HG02885 (cell line): ENCODE data around the gene CGNL1.
A peak's percentile ranks its signal among the peaks of the same experiment; 100 is the strongest.

Experiments used
- ATAC-seq: cut with Tn5 transposase; IDR thresholded peaks from one replicate; pipeline ENCODE4 v1.9.1; 2021; ENCODE audit warnings: mild to moderate bottlenecking; ENCODE audit not compliant: unreplicated experiment, poor library complexity

Gene CGNL1

DNA sequence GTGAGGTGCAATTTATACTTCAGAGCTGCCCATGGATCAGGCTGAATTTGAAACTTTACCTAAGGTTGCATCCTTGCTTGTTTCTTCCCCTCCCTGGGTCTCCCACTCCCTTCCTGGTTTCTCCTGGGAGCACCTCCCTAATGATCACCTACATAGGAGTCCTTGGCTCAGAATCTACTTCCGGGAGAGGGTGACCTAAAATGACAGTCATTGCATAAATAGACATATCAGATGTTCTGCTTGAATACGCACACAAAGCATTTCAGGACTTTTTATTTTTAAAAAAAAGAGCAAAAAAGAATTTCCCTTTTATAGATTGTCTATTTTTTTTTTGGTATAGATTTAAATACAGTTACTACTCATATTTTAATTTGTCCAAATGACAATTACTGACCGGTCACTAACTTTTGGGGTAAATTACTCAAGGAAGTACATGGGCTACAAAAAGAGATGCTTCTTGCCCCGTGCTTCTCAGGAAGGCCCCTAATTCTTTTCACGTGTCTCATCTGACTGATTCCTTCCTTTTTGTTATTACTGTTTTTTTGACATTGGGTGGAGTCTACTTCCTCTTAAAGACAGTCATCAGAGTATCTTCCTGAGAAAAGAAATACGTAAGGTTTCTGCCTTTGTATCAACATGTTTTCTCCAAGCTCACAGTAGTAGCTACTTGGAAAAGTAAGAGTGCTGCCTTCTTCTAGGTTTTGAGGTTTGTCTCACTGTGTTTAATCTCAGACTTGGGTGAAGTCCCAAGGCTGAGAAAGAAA lies 210.5 kb downstream of the CGNL1 start:
- peak; percentile 39 for ATAC-seq

DNA sequence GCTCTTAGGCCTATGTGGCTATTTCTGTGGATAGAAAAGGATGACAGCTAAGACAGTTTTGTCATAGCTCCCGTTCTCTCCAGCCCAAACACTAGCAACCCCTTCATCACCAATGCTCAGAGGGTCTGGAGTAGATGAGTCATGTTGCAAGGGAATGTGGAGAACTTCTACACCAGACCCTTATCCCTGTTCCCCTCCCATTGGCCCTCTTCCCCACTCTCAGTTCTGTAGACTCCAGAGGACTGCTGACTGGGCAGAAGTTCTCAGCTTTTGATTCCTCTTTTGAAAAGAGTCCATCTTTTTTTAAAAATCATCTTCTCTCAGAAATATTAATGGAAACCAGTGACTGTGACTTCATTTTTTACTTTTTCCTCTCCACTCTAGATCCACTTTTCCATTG lies 213.0 kb downstream of the CGNL1 start:
- no peak for ATAC-seq

GRCh38 chr15:57589754-57590153 lies 213.4 kb downstream of the CGNL1 start:
- ATAC-seq = no peak

GRCh38 chr15:57591237-57591821 lies 215.0 kb downstream of the CGNL1 start:
- ATAC-seq = no peak

DNA sequence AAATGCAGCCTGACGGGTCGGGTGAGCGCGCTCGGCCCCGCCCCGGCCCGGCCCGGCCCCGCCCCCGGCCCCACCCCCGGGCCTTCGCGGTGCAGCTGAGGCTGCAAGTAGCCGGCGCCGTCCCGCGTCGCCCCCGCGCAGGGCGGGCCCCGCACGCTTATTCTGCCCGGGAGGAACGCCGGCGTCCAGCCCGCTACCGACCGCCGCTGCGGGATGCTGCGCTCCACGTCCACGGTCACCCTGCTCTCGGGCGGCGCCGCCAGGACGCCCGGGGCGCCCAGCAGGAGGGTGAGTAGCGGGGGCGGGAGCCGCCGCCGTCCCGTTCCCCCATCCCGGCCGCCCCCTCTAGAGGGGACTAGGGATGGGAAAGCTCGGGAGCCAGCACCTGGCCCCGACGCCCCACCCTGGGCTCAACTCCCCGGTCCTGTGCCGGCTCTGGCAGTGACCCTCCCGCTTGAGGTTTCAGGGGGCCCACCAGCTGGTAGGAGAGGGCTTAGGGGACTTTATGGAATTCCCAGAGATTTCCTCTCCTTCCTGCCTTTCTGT lies 215.6 kb downstream of the CGNL1 start, which contains the start of gene MYZAP:
Gene MYZAP, plus strand, starts transcription at position 83 of the 546 bp plus-strand sequence. Its CDS starts 131 bp downstream, at position 214.
- ATAC-seq = no peak

DNA sequence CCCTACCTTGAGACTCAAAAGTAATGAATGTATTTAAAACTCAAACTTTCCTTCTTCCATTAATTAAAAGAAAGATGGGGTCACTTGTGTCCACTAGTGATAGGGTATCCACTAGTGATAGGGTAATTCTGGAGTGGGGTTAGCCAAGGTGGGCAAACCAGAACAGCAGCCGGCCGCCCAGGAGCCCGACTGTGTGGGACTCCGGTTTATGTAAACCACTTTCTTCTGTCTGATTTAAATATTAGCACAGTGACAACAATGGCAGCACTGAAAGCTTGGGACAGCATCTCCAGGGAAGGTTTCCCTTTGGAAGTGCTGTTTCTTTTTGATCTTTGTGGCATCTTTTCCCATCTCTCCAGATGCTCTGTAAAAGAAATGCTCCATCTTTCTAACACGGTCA lies 216.1 kb downstream of the CGNL1 start:
- ATAC-seq = no peak

DNA sequence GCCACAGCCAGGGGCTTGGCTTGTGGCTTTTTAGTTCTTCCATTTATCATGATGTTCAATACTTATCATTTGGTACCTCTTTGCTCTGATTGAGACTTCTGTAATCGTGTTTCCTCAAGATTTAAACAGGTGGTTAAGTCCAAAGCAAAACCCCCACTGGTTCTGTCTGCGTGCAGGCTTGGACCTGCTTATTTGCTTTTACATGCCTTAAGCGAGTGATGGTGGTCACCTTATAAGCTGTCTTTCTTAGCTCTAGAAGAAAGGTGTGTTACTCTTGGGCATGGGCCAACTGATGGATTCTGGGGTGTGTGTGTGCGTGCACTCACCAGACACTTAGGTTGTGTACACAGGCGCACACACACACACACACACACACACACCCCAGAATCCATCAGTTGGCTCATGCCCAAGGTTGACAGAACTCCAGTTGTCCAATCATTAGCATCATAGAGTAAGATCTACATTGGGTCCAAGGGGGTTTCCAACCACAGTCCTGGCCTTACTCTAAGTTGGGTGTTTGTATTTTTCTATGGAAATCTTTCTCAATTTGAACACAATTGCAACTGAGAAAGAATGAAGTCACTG lies 216.6 kb downstream of the CGNL1 start:
- ATAC-seq = no peak

DNA sequence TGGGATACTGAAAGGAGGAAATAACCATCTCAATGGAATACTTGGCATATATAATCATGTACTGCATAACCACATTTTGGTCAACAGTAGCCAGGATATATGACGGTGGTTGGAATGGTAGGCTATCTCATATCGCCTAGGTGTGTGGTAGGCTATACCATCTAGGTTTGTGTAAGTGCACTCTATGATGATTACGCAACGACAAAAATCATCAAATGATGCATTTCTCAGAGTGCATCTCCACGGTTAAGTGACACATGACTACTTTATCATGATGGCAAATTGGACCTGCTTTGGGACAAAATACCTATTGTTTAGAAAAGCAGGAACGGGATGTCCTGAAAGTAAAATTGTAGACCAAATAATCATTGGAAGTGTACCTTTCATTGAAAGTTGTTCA lies 218.2 kb downstream of the CGNL1 start:
- no peak for ATAC-seq

- ATAC-seq = no peak
Observed at GRCh38 chr15:57595011-57595866, 218.9 kb downstream of the CGNL1 start.

DNA sequence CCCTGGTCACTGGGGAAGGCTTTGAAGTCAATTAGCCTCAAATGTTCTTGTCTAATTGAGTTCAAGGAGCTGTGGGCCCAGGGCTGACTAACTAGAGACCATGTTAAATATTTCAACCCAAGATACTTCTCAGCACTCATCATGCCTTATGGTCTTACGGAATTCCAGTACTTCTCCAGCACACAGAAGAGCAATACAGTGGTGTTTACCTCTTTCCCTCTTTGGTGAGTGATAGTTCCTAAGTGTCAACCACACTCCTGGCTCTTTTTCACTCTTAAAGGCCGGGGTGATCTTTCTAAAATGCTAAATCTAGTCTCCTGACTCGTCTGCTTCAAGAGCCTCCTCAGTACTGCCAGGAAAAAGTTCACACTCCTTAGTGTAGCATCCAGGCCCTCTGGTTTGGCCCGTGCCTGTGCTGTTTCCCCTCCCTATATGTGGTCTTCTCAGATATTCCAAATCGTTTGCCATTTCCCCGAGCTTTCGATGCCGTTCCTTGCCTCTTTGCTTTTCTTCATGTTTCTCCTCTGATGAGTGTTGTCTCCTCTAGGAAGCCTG lies 220.1 kb downstream of the CGNL1 start:
- no peak for ATAC-seq

- ATAC-seq = no peak
Observed at GRCh38 chr15:57596978-57597377, 220.7 kb downstream of the CGNL1 start.

DNA sequence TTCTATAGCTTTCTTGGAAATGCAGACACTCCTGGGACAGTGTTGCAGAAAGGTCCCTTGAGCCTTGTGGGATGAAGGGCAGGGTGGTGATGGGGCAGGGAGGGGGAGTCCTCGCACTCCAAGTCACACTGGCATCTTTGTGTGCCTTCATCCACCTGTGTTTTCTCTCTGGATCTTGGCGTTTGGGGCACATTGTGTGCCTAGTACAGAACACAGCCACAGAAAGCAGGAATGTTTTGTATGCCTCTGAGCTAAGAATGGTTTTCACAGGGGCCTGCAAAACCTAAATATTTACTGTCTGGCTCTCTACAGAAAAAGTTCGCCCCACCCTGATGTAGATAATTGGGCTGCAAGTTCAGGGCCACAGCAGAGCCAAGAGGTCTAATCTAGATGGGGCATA lies 221.1 kb downstream of the CGNL1 start:
- no peak for ATAC-seq

DNA sequence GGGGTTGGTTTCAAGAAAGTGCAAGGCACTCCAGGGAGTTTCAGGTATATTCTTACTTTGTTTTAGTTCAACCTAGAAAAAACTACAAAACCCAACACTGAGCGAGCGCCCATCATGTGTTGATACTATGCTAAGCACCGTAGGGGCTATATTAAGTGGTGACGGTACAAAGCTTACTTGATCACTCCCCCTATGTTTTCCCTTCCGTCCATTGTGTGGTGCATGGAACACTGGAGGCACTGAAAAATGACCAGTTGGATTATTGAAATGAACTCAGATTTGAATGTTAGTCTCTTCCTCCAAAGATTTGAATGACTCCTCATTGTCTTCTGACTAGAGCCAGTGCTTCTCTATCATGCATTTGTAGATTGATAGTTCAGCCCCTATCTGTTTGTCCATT lies 222.0 kb downstream of the CGNL1 start:
- ATAC-seq = no peak

GRCh38 chr15:57599296-57599810 lies 223.0 kb downstream of the CGNL1 start:
- ATAC-seq = no peak

DNA sequence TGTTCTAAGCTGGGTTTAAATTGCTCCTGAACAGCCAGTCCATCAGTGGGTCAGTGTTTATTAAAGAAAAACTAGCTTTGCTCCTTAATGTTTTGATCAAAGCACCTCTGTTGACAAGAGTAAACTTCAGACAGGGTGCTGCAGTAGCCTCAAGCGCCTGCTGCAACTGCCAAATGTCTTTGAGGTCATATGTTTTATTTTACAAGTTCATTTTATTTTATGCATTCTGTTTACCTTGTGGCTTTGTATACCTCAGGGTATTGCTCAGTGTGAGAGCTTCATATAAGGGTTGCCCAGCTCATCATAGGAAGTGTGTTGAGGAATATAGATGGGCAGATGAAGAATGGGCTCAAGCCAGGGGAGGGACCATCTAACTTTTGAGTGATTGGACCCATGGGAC lies 223.9 kb downstream of the CGNL1 start:
- ATAC-seq = no peak
